Hepatocyte (in vitro differentiated cells): ENCODE measurements around the gene RPS6KA1.

ENCODE experiments used
- CTCF ChIP-seq: fragments of 200-600 bp; sonication (generic); IDR thresholded peaks from 2 replicates; pipeline ENCODE4 v1.5.1; 2016; ENCODE audit warnings: antibody characterized with exemption, mild to moderate bottlenecking; ENCODE audit not compliant: poor library complexity
- EZH2phosphoT487 ChIP-seq: fragments of 200-600 bp; sonication (generic); IDR thresholded peaks from one replicate; pipeline ENCODE4 v1.6.1; 2018; ENCODE audit warnings: antibody characterized with exemption, mild to moderate bottlenecking, low read depth, moderate library complexity; ENCODE audit not compliant: unreplicated experiment, severe bottlenecking

GRCh38 chr1:26526287-26526686 is 3.3 kb upstream of the RPS6KA1 start:
- TF ChIP-seq CTCF (no peak), EZH2phosphoT487 (no peak)
